Spinal cord (tissue), 10 donors: ENCODE data around the gene FDPS. TPM values are rescaled to one million over a fixed set of nuclear protein-coding genes. Genes with fewer than 3 reads are reported as not detected.

Source experiments
- DNase-seq, 6 donors: peaks; one replicate each; pipeline versions ENCODE4 v3.0.0 to v3.0.0-alpha.2; 2013 to 2015; ENCODE audit warnings: low spot score in 6 of 6, low read depth in 4 of 6
- H3K27ac ChIP-seq: one replicate; pipeline ENCODE4 v1.5.1; 2013; ENCODE audit warnings: low read depth, low read length, control low read depth
- H3K27me3 ChIP-seq: one replicate; pipeline ENCODE4 v1.6.1; 2013; ENCODE audit warnings: low read length; ENCODE audit not compliant: control insufficient read depth, insufficient read depth
- H3K36me3 ChIP-seq: one replicate; pipeline ENCODE4 v1.6.1; 2013; ENCODE audit warnings: low read length; ENCODE audit not compliant: control insufficient read depth, insufficient read depth
- H3K4me1 ChIP-seq: one replicate; pipeline ENCODE4 v1.6.1; 2013; ENCODE audit warnings: low read length; ENCODE audit not compliant: control insufficient read depth, insufficient read depth
- H3K4me3 ChIP-seq: one replicate; pipeline ENCODE4 v1.5.1; 2013; ENCODE audit warnings: low read depth, low read length, control low read depth
- H3K9me3 ChIP-seq: one replicate; pipeline ENCODE4 v1.6.1; 2013; ENCODE audit warnings: low read length; ENCODE audit not compliant: control insufficient read depth, insufficient read depth
- WGBS: methylation state at CpG from one replicate; pipeline ENCODE4 v1.1.5; 2013; ENCODE audit warnings: missing lambda C conversion rate; ENCODE audit not compliant: insufficient coverage; 5-methylcytosine and 5-hydroxymethylcytosine counted together
- polyA plus RNA-seq, 2 donors: library from polyadenylated mRNA; unstranded; fragments of 120-200 nt; gene quantifications; one replicate each; pipeline ENCODE4 v1.2.1, GENCODE V29; 2013; ENCODE audit not compliant: insufficient read length in 2 of 2
- total RNA-seq, 2 donors: library from RNA; depleted of rRNA in 1 of 2; stranded (reverse); fragments of 120-200 nt in 1 of 2; fragments of >200 nt in 1 of 2; gene quantifications; one replicate each; pipeline versions ENCODE4 v1.2.3 to v1.2.4, GENCODE V29; 2013 to 2014
- donor health status: healthy.

Gene FDPS
- total and polyA plus RNA-seq, 4 donors, result 144 to 249 (median 220) TPM

- no peaks in the 10 kb centered on the region for H3K27me3 ChIP-seq
- peak overlapping the region; percentile 96 for H3K27ac ChIP-seq
- peak overlapping the region; percentile 98 for H3K4me3 ChIP-seq
- peaks cover 32% of the 10 kb centered on the region for H3K36me3 ChIP-seq
- H3K4me1 ChIP-seq, result peaks cover 36% of the 10 kb centered on the region
- 0% methylated on average over 5 of the region's 11 CpGs for WGBS
- DNase-seq, result peak in 2 of 6 donors; percentile 39 to 57
- no peaks in the 10 kb centered on the region for H3K9me3 ChIP-seq
Observed at GRCh38 chr1:155309423-155310021, 856 bp downstream of the FDPS start.

- peaks cover 51% of the 10 kb centered on the region for H3K36me3 ChIP-seq
- H3K27ac ChIP-seq, result no peak overlapping the region
- no peak overlapping the region for H3K4me3 ChIP-seq
- H3K4me1 ChIP-seq, result peaks cover 29% of the 10 kb centered on the region
- H3K9me3 ChIP-seq, result no peaks in the 10 kb centered on the region
- WGBS, result 60% methylated on average over 7 of the region's 8 CpGs
- no peaks in the 10 kb centered on the region for H3K27me3 ChIP-seq
- DNase-seq, result peak in 1 of 6 donors; percentile 62
Observed at GRCh38 chr1:155313261-155313660, 4.6 kb downstream of the FDPS start.

- DNase-seq, result no peak
- Histone ChIP-seq H3K4me1 (peaks cover 29% of the 10 kb centered on the region), H3K27ac (no peak overlapping the region), H3K4me3 (no peak overlapping the region), H3K9me3 (no peaks in the 10 kb centered on the region), H3K27me3 (no peaks in the 10 kb centered on the region), H3K36me3 (peaks cover 56% of the 10 kb centered on the region)
- 93% methylated on average over 2 of the region's 3 CpGs for WGBS
Observed at GRCh38 chr1:155316922-155317321, 8.3 kb downstream of the FDPS start.

- no peak for DNase-seq
- H3K9me3 ChIP-seq, result no peaks in the 10 kb centered on the region
- no peak overlapping the region for H3K4me3 ChIP-seq
- WGBS, result 92% methylated on average over 9 of the region's 9 CpGs
- peaks cover 50% of the 10 kb centered on the region for H3K36me3 ChIP-seq
- H3K27ac ChIP-seq, result no peak overlapping the region
- no peaks in the 10 kb centered on the region for H3K27me3 ChIP-seq
- peaks cover 37% of the 10 kb centered on the region for H3K4me1 ChIP-seq
Observed at GRCh38 chr1:155318082-155318481, 9.4 kb downstream of the FDPS start.

GRCh38 chr1:155319536-155319935, 10.9 kb downstream of the FDPS start:
- Histone ChIP-seq H3K4me1 (peaks cover 41% of the 10 kb centered on the region), H3K4me3 (no peak overlapping the region), H3K36me3 (peaks cover 39% of the 10 kb centered on the region), H3K27ac (peak overlapping the region; percentile 15), H3K27me3 (no peaks in the 10 kb centered on the region), H3K9me3 (no peaks in the 10 kb centered on the region)
- DNase-seq, result no peak
- 74% methylated on average over 3 of the region's 5 CpGs for WGBS

- 29% methylated on average over 7 of the region's 11 CpGs for WGBS
- DNase-seq, result no peak
- Histone ChIP-seq H3K27ac (peak overlapping the region; percentile 91), H3K9me3 (no peaks in the 10 kb centered on the region), H3K36me3 (peaks cover 40% of the 10 kb centered on the region), H3K27me3 (no peaks in the 10 kb centered on the region), H3K4me1 (peaks cover 48% of the 10 kb centered on the region), H3K4me3 (peak overlapping the region; percentile 81)
Observed at GRCh38 chr1:155320252-155320651, 11.6 kb downstream of the FDPS start.

- WGBS, result 6% methylated on average over 45 of the region's 51 CpGs
Observed at GRCh38 chr1:155320661-155321617, 12.3 kb downstream of the FDPS start, which contains the start of gene RUSC1. TSS of gene RUSC1 (plus strand) at chr1:155320894. CDS start at chr1:155321774, 880 bp downstream.

GRCh38 chr1:155321639-155322503, 13.2 kb downstream of the FDPS start:
- peak overlapping the region; percentile 81 for H3K4me3 ChIP-seq
- H3K27ac ChIP-seq, result peak overlapping the region; percentile 91
- peaks cover 55% of the 10 kb centered on the region for H3K4me1 ChIP-seq
- peaks cover 51% of the 10 kb centered on the region for H3K36me3 ChIP-seq
- H3K9me3 ChIP-seq, result no peaks in the 10 kb centered on the region
- peak in 1 of 6 donors; percentile 44 for DNase-seq
- H3K27me3 ChIP-seq, result no peaks in the 10 kb centered on the region
- WGBS, result 32% methylated on average over 14 of the region's 27 CpGs

More at GRCh38 chr1:155320661-155321617, 12.3 kb downstream of the FDPS start, which contains the start of gene RUSC1:
- DNase-seq, result peak in 5 of 6 donors; percentile 70 to 97 (median 82)
- Histone ChIP-seq H3K9me3 (no peaks in the 10 kb centered on the region), H3K27ac (peak within 1 kb of the TSS; percentile 91), H3K36me3 (peaks cover 46% of the 10 kb centered on the region), H3K4me1 (peaks cover 54% of the 10 kb centered on the region), H3K4me3 (peak within 1 kb of the TSS; percentile 81), H3K27me3 (no peaks in the 10 kb centered on the region)

GRCh38 chr1:155322571-155322952, 13.9 kb downstream of the FDPS start:
- peak in 2 of 6 donors; percentile 62 for DNase-seq
- H3K4me3 ChIP-seq, result peak overlapping the region; percentile 81
- WGBS, result under 1% methylated on average over 28 of the region's 28 CpGs
- H3K27ac ChIP-seq, result peak overlapping the region; percentile 91
- no peaks in the 10 kb centered on the region for H3K27me3 ChIP-seq
- H3K4me1 ChIP-seq, result peaks cover 55% of the 10 kb centered on the region
- H3K9me3 ChIP-seq, result no peaks in the 10 kb centered on the region
- H3K36me3 ChIP-seq, result peaks cover 52% of the 10 kb centered on the region
